Measurements from ENCODE around the gene NOSTRIN.
"Not testable (repeated sequence)": the region's sequence is repeated elsewhere in the genome, so short reads cannot be mapped to it uniquely, and the experiment has no call there.

Gene NOSTRIN

GRCh38 chr2:168789776-168790175 lies 12.7 kb upstream of the NOSTRIN start:
- no peak overlapping the region for H3K4me3 ChIP-seq (ENCODE audit: low read depth, low read length)
- TF ChIP-seq CTCF (IDR thresholded peaks at IDR 0.05; ENCODE audit: low read depth, low read length, missing control alignments) = no peak
- DNase-seq (ENCODE audit: low read depth) = no peak

- H3K4me3 ChIP-seq (ENCODE audit: low read depth, low read length) = no peak overlapping the region
- DNase-seq (ENCODE audit: low read depth) = no peak
- no peak for TF ChIP-seq CTCF (IDR thresholded peaks at IDR 0.05; ENCODE audit: low read depth, low read length, missing control alignments)
These were observed 12.1 kb upstream of the NOSTRIN start for GRCh38 chr2:168790226-168790902.

GRCh38 chr2:168791140-168791539 lies 11.3 kb upstream of the NOSTRIN start:
- not testable (repeated sequence) for H3K4me3 ChIP-seq (ENCODE audit: low read depth, low read length); DNase-seq (ENCODE audit: low read depth)

GRCh38 chr2:168793596-168793995 lies 8.8 kb upstream of the NOSTRIN start:
- TF ChIP-seq CTCF (IDR thresholded peaks at IDR 0.05; ENCODE audit: low read depth, low read length, missing control alignments) = no peak
- no peak for DNase-seq (ENCODE audit: low read depth)
- no peak overlapping the region for H3K4me3 ChIP-seq (ENCODE audit: low read depth, low read length)

- TF ChIP-seq CTCF (IDR thresholded peaks at IDR 0.05; ENCODE audit: low read depth, low read length, missing control alignments) = no peak
- H3K4me3 ChIP-seq (ENCODE audit: low read depth, low read length) = no peak overlapping the region
- DNase-seq (ENCODE audit: low read depth) = no peak
These were observed 7.5 kb upstream of the NOSTRIN start for GRCh38 chr2:168794968-168795367.

GRCh38 chr2:168796090-168796577 lies 6.3 kb upstream of the NOSTRIN start:
- no peak for TF ChIP-seq CTCF (IDR thresholded peaks at IDR 0.05; ENCODE audit: low read depth, low read length, missing control alignments)
- DNase-seq (ENCODE audit: low read depth) = no peak
- H3K4me3 ChIP-seq (ENCODE audit: low read depth, low read length) = no peak overlapping the region

- DNase-seq (ENCODE audit: low read depth) = no peak
- H3K4me3 ChIP-seq (ENCODE audit: low read depth, low read length) = no peak overlapping the region
- no peak for TF ChIP-seq CTCF (IDR thresholded peaks at IDR 0.05; ENCODE audit: low read depth, low read length, missing control alignments)
These were observed 5.7 kb upstream of the NOSTRIN start for GRCh38 chr2:168796583-168797285.

All from GM12864 (cell line).